Fibroblast of skin of right biceps (primary cell): ENCODE measurements around the gene BUB3.
"Not testable (repeated sequence)": the region's sequence is repeated elsewhere in the genome, so short reads cannot be mapped to it uniquely, and the experiment has no call there.

Source experiments
- DNase-seq: peaks from one replicate; pipeline ENCODE4 v3.0.0-alpha.2; 2013

The BUB3 gene

GRCh38 chr10:123154711-123155505 lies 706 bp downstream of the BUB3 start:
- DNase-seq: peak; percentile 58

GRCh38 chr10:123156078-123156477 lies 1.9 kb downstream of the BUB3 start:
- peak; percentile 59 for DNase-seq

- peak; percentile 49 for DNase-seq
Observed at GRCh38 chr10:123157210-123157609, 3.0 kb downstream of the BUB3 start.

DNA sequence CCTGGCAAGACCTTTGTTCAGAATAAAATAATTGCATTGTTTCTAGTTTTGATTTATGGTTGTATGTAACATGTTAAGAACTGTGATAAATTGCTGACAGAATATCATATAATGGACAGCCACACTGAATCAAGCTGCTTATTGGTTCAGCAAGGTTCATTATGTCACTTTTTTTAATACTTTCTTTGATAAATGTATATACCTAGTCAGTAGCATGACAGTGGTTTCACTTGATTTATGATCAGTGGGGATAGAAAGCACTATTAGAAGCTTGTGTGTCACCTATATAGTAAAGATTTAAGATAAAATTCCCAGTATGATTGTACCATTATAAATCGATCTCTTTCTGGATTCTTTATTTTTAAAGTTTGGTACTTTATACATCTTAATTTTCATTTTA lies 4.5 kb downstream of the BUB3 start:
- DNase-seq: no peak

GRCh38 chr10:123160311-123160980 lies 6.2 kb downstream of the BUB3 start:
- no peak for DNase-seq

- no peak for DNase-seq
Observed at GRCh38 chr10:123164319-123164718, 10.1 kb downstream of the BUB3 start.

GRCh38 chr10:123165445-123166072 lies 11.4 kb downstream of the BUB3 start:
- no peak for DNase-seq

GRCh38 chr10:123166618-123167017 lies 12.4 kb downstream of the BUB3 start:
- DNase-seq: no peak

DNA sequence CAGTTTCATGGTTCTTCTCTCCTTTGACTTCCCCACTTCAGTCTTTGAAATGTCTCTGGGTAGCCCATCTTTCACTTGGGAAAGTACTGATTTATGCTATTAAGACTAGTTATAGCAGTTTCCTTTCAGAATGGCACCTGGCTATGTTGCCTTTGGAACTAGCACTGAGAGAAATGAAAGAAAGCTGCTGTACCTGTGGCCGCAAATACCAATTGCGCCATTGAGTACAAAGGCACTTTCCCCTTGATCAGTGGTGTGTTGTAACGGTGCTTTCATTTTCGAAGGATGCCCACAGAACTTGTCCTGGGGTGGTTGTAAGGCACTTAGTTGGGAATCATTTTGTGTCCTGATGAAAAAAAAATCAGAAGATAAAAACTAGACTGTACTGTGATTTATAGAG lies 16.8 kb downstream of the BUB3 start:
- DNase-seq: no peak

DNA sequence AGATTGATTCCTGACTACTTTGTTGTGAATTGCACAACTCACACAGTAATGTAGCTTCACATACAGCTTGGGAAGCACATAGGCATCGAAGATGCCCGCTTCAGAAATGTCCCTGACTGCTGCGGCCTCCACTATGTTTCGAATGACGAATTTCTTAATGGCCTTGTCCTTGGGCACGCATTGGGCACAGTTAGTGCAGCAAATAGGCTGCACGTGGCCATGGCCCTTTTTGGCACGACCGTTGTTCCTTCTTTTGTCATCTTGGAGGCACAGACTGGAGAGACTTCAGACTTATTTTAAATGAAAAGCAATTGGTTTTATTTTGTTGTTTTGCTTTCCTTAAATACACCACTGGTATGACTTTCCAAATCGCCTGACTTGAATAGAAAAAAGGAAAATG lies 17.4 kb downstream of the BUB3 start:
- not testable (repeated sequence) for DNase-seq

DNA sequence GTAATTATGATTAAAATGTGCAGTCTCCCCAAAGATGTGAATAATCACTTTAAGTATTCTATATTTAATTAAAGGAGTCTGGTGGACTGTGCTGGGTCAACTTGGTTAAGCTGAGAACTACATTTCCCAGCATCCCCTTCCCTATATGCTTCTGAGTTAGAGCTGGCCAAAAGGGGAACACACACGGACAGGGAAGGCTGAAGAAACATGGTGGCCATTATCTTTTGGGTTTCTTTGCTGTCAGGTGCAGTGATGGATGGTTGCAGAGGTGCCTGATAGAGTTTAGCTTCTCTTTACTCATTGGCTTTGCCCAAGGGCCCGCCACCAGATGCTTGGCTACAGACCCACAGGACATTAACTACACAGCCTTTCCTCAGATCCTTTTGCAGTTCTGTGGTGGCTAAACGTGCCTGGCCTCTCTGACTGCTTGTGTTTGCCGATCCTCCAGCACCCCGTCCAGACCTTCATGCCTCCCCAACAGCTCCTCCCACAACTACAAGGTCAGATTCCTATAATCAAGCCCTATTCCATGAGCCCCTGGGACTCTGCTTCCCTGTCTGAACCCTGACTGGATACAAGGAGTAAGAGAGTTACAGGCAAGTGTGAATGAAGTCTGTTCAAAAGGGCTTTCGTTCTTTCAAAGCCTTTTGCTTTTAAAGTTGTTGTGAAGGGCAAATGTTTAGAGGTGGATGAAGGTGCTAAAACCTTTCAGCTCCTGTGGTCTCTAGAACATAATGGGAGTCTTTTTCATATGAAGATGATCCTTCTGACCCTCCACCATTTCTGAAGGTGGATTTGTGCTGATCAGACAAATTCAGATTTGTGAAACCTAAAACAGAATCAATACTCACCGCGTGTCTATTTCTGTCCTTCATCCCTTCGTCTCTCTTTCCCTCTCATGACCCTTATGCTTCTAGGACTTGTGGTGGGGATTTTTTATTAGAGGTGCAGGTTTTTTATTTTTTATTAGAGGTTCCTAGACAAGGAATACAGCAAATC lies 21.5 kb downstream of the BUB3 start:
- no peak for DNase-seq

DNA sequence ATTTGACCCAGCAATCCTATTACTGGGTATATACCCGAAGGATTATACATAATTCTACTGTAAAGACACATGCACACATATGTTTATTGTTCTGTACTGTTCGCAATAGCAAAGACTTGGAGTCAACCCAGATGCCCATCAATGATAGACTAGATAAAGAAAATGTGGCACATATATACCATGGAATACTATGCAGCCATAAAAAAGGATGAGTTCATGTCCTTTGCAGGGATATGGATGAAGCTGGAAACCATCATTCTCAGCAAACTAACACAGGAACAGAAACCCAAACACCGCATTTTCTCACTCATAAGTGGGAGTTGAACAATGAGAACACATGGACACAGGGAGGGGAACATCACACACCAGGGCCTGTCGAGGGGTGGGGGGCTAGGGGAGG lies 24.2 kb downstream of the BUB3 start:
- not testable (repeated sequence) for DNase-seq

- no peak for DNase-seq
Observed at GRCh38 chr10:123180101-123181090, 26.2 kb downstream of the BUB3 start.

DNA sequence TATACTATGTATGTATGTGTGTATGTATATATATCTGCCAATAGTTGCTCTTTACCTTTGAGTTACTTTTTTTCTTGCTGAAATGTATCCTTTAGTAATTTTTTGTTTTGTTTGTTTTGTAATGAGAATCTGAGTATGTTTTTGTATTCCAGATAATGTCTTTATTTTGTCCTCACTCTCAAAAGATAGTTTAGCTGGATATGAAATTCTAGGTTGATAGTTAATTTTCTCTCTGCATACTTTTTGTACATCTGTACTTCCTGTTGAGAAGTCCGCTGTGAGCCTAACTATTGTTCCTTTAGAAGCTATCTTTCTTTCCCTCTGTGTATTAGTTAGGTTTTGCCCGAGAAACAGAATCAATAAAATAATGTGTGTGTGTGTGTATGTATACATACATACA lies 29.5 kb downstream of the BUB3 start:
- no peak for DNase-seq

DNA sequence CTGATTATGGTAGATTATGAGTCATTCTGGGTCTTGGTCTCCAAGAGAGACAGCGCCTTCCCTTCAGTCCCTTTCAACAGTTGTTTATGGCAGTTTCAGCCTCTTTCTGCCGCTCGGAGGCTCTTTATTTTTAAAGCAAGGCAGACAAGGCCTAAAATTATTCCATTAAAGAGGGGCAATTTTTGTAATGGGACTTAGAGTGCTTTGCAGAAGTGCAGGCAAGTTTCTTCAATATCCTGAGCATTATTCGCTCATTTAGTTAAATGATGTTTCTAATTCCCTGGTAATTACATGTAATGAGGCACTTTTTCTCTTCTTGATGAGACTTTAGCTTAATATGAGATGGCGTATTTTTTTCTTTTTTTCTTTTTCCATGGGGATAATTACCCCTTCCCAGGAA lies 33.6 kb downstream of the BUB3 start:
- DNase-seq: no peak

DNA sequence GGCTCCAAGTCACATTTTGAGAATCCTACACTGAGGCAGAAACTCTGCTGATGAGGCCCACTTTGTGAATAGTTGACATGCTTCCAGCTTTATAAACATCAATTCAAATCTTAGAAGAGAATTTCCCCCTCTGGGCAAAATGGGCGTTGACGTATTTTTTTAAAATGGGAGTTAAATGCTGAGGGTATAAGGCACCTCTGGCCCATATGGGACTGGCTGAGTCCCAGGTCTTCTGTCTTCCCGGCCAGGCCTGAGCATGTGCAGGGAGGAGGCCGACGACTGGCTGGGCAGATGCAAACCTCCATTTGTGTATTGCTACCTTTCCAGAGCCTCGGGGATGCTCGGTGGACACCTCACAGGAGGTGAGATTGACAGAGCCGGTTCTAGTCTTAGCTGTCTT lies 37.7 kb downstream of the BUB3 start:
- DNase-seq: no peak

DNA sequence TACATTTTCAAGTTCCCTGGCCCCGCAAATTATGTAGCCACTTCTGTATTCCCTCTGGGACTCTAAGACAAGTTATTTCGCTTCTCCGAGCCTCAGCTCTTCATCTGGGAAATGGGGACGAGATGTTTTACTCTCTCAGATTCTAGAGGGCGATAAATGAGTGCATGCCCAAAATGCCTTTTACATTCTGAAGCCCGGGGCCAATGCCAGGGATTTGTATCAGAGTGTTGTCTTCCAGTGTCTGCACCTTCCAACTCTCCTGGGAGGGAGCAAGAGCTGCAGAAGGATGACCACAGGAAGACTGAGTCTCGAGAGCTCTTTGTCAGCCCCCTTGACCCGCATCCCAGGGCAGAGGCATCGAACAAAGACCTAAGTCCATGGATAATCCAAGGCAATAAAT lies 39.9 kb downstream of the BUB3 start:
- no peak for DNase-seq

DNA sequence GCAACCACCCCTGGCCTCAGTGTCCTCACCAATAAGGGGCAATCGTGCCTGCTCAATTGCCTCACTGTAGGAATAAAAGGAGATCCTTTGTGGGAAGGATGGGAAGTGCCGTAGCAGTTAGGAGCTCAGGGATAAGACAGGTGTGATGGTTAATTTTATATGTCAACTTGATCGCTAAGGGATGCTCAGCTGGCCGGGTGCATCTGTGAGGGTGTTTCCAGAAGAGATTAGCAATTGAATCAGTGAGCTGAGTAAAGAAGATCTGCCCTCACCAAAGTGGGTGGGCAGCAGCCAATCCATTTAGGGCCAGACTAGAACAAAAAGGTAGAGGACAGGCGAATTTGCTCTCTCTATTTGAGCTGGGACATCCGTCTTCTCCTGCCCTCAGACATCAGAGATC lies 46.3 kb downstream of the BUB3 start:
- no peak for DNase-seq

GRCh38 chr10:123202506-123202905 lies 48.3 kb downstream of the BUB3 start:
- DNase-seq: no peak

DNA sequence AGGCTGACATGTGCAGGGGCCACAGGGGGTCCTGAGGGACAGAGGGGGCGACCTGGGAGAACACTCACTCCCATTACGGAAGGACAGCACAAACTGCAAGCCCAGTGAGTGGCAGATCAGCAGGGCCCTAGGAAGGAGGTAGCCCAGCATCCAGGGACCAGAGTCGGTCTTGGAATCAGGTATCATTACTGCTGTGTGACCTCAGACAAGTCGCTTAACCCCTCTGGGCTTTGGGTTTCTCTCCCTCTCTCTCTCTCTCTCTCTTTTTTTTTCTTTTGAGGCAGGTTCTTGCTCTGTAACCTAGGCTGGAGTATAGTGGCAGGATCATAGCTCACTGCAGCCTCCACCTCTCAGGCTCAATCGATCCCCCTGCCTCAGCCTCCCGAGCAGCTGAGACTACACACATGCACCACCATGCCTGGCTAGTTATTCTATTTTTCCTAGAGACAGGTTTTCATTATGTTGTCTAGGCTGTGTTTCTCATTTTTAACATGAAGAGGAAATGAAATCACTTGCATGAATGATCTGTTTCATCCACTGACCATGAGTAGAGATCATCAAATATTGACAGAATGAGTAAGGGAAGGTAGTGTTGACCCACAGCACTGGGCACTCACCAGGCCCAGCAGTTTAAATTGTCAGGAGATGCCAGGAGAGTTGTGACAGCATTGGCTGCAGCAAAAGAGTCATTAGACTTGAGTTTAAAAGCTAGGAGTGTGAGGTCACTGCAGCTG lies 49.4 kb downstream of the BUB3 start:
- DNase-seq: no peak

DNA sequence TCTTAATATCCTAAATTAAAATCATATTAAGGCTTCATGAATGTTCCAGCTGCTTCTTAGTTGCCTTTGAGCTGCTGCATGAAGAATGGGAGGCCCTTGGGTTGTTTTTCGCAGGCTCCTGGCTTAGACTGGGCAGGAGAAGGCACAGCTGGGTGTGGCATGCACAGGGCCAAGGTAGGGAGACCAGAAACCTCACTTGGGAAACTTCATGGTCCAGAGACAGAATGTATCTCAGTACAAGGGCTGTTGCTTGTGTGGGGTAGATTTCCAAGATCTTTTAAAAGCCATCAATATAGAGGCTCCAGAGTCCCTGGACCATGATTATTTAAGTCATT lies 49.9 kb downstream of the BUB3 start:
- DNase-seq: no peak
